22Rv1 (cell line): Measurements from ENCODE around the gene PDIA5.

ENCODE experiments used
- H3K27ac ChIP-seq: fragments of 450-650 bp; 2 replicates; pipeline ENCODE4 v1.5.1; 2017
- CTCF ChIP-seq: fragments of 450-650 bp; IDR thresholded peaks from 2 replicates; pipeline ENCODE4 v1.5.1; 2017; ENCODE audit warnings: mild to moderate bottlenecking
- ZFX ChIP-seq: fragments of 450-650 bp; IDR thresholded peaks from 2 replicates; pipeline ENCODE4 v1.6.1; 2017; ENCODE audit warnings: antibody characterized with exemption, borderline replicate concordance

Gene PDIA5

GRCh38 chr3:123032057-123032456 is 34.8 kb upstream of the PDIA5 start:
- H3K27ac ChIP-seq = no peak overlapping the region
- no peak for TF ChIP-seq CTCF
- TF ChIP-seq ZFX = no peak

- no peak overlapping the region for H3K27ac ChIP-seq
- no peak for TF ChIP-seq CTCF
- TF ChIP-seq ZFX = no peak
Observed at GRCh38 chr3:123034120-123034519, 32.7 kb upstream of the PDIA5 start.

- no peak for TF ChIP-seq CTCF
- TF ChIP-seq ZFX = no peak
Observed at GRCh38 chr3:123034996-123035395, 31.8 kb upstream of the PDIA5 start.

GRCh38 chr3:123036352-123037014 is 30.3 kb upstream of the PDIA5 start:
- TF ChIP-seq CTCF (no peak), ZFX (no peak)

More at GRCh38 chr3:123034996-123035395, 31.8 kb upstream of the PDIA5 start:
- H3K27ac ChIP-seq = no peak overlapping the region

GRCh38 chr3:123037015-123037375 is 29.8 kb upstream of the PDIA5 start:
- no peak overlapping the region for H3K27ac ChIP-seq
- TF ChIP-seq ZFX (no peak), CTCF (no peak)

More at GRCh38 chr3:123036352-123037014, 30.3 kb upstream of the PDIA5 start:
- no peak overlapping the region for H3K27ac ChIP-seq

- TF ChIP-seq CTCF (no peak), ZFX (no peak)
- H3K27ac ChIP-seq = no peak overlapping the region
Observed at GRCh38 chr3:123038751-123039150, 28.1 kb upstream of the PDIA5 start.

GRCh38 chr3:123039178-123039577 is 27.6 kb upstream of the PDIA5 start:
- TF ChIP-seq ZFX (no peak), CTCF (no peak)
- H3K27ac ChIP-seq = no peak overlapping the region
